T47D (cell line): ENCODE results near the gene RIPOR2.
"Not testable (repeated sequence)": the region's sequence is repeated elsewhere in the genome, so short reads cannot be mapped to it uniquely, and the experiment has no call there.

Experiments used
- DNase-seq, 2 experiments: peaks; one replicate each; pipeline versions ENCODE4 v3.0.0 to v3.0.0-alpha.2; 2011 to 2012; ENCODE audit warnings: low read depth in 1 of 2, low spot score in 1 of 2
- JUND ChIP-seq: IDR thresholded peaks from 2 replicates; pipeline ENCODE4 v1.6.1; 2012; ENCODE audit warnings: low read depth
- in situ Hi-C: cut with HindIII; loops from 2 replicates; pipeline ENCODE4 v1.10.0; 2016; ENCODE audit warnings: low sequenced_read_pairs, low pct_unique_long_range_greater_than_20kb

The RIPOR2 gene

DNA sequence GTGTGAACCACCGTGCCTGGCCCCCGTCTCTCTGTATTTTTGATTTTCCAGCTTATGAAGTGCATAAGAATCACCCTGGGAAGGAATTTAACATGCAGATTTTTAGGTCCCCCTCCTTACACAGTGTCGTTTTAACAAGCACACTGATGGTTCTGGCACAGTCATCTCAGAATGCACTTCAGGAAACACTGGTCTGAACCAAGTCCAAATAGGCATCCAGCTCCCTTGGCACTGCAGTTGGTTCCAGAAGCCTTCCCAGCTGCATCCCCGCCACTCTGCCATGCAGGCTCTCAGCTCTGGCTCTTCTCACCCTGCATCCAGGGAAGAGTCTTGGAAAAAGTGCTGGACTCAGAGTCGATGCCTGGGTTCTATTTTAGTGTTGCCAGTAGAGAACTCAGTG, 20.1 kb downstream of the RIPOR2 start:
- DNase-seq = no peak
- no peak for TF ChIP-seq JUND
- in situ Hi-C loops = no loop called here

DNA sequence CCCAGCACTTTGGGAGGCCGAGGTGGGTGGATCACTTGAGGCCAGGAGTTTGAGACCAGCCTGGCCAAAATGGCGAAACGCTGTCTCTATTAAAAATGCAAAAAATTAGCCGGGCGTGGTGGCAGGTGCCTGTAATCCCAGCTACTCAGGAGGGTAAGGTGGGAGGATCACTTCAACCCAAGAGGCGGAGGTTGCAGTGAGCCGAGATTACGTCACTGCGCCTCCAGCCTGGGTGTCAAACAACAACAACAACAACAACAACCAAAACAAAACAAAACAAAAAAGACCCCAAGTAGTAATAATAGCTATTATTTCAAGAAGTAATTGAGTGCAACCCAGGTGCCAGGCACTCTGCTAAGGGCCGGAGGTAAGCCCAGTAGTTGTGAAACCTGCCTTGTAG, 21.7 kb downstream of the RIPOR2 start:
- in situ Hi-C loops, DNase-seq: not testable (repeated sequence)

DNA sequence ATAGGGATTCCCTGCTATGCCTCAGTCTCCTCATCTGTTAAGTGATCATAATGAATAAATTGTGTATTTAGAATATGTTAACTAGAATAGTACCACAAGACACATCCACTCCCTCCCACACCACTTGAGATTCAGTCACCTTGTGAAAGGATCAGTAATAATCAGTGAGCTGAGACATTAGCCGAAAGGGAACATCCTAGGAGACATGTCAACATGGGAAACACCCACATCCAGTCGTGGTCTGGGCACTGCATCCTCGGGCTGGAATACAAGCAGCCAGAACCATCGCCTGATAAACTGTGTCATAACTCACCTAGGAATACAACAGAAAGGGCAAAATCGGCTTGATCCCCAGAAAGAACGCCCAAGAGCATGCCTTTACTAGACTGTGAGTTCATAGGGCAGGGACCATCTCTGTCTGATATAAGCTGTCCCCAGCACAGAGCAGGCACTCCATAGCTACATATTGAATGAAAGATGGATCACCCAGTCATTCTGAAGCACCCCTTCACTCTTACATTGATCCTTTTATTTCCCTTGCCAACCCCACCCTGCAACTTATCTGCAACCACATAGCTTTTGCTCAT, 23.9 kb downstream of the RIPOR2 start:
- no peak for TF ChIP-seq JUND
- DNase-seq = no peak
- in situ Hi-C loops = no loop called here

DNA sequence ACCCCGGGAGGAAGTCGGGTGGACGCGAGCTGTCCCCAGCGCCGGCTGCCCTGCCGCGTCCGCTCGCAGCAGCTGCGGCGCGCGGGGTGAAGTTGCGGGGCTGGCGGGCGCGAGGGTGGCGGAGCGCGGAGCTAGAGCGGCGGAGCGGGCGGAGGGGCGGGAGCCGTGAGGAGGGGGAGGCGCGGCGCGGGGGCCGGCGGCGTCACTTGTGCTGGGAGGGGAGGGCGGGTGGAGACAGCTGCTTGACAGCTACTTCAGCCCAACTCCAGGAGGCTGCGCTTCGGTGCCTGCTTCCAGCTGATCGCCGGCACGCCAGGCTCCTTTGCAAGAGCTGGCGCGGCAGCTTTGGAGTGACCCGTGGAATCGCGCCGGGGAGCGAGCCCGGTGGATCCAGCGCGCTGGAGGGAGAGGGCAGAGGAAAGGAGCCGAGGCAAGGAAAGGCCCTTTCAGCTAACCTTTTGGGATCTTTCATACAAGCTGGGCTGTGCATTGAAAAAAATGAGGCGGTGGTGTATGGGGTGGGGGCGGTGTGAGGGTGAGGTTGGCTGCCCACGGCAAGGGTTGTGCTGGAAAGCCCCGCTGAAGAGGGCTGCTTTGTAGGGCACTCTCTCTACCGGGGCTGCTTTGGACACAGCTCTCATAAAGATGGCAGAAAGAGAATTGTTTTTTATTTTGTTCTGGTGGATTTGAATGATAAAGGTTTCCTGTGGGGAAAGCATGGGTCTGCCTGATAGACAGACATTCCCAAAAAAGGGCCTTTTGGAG, 24.6 kb downstream of the RIPOR2 start:
- TF ChIP-seq JUND = no peak
- peak in 1 of 2 experiments; percentile 37 for DNase-seq
- in situ Hi-C loops = no loop called here

DNA sequence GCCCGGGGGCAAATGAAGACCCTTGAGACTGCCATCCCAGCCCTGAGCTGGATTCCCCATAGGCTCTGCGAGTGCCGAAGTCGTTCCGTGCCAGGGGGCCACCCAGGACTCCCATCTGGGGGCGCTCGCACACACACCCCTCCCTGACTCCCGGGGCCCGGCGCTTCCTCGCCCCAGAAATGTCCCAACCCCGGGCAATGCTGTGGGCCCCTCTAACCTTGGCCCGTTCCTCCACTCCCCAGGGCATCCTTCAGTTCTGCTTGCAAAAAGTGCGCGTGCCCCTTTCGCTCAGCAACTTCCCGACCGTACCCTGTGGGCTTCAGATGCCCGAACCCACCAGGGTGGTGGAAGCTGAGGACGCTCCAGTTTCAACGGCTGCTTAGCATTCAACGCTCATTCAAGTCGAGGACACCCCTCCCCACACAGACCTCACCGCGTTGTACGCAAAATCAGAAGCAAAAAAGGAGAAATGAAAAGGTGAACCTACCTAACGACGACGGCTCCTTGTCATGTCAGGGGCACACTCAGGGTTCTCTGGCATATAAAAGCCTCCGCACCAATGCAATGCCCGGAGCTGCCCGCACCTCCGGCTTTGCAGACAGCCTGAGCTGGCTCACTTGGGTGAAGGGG, 25.3 kb downstream of the RIPOR2 start:
- DNase-seq = no peak
- in situ Hi-C loops = no loop called here
- TF ChIP-seq JUND = no peak

DNA sequence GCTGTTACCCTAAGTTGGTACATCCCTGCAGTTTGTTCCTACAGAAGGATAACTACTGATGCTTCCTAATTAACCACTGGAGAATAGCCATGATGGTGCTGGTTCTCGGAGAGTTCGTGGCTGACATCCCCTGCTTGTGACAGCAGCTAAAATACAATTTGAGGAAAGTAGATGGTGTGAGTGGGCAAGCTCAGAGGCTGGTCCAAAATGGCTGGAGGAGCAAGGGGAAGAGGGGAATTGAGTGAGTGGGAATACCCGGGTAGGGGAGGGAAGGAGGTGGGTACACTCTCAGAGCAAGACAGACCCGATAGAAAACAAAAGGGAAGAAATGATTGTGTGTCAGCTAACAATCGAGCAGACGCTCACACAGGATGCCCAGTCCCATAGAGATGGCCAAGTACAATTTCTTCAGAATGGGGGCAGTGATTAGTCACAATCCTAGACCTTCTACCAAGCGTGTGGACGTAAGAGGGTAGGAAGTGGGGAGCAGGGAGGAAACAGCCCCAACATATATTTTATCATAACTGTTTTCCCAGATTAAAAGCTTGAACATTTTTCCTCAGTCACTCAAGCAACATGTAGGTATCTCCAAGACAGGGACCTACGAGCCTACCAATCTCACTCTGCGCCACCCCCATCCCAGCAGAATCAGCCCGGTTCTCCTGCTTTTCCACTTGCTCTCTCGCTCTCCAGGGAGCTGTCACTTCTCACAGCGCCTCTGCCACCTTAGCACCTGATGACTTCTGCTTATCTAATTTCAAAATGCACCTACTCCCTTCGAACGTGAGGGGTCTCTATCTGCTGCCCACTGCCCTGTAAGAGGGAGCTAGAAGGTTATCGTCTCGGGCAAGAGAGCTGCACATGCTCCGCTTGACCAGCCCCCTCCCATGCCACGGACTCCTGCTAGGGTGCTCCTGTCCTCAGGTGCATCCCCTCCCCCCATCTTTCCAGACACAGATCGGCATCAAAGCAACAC, 26.2 kb downstream of the RIPOR2 start:
- in situ Hi-C loops = no loop called here
- DNase-seq = no peak
- TF ChIP-seq JUND = no peak

DNA sequence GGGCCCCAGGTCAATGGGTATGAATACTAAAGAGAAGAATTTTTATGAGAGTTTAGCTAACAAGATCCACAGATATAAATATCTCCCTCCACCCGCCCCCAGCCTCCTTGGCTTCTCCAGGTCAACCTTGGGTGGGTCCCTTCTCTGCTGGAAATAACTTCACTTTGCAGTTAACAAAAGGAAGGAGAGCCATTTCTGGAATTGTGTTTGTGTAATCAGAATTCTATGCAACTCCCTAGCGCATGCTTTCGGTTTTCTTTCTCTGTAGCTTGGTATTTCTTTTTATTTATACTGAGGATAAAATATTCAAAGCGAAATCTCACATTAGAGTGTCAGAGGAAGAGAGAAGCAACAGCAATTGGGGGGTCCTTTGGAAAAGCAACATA, 27.1 kb downstream of the RIPOR2 start:
- no peak for TF ChIP-seq JUND
- DNase-seq = no peak
- in situ Hi-C loops = no loop called here

DNA sequence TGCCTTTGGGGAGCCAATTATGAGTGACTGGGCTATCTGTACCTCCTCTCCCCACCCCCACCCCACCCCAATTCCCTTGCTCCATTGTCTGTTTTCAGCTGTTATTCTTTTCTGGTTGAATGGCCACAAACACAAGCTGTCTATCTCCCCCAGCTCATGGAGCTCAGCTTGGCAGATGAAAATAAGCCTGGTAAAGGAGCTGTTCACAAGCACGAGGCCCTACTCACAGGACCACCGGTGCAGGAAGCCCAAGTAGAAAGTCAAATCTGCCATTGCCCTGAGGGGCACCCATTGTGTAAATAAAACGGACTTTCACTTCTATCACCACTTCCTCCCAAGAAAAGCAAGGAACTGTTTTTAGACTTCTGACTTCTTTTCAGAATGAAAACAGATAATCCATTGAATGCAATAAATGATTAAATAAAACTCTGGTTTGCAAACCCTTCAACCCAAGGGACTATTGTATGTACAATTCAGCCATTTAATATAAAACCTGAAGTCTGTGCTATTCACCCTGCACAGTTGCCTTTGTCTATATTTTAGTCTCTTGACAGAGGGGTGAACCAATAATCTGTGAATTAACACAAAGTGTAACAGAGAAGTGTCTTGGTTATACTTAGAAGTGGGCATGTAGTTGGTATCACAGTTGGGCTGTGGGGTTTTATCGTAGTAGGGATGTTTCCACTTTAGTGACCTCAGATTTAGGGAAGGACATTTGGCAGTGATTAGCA, 27.7 kb downstream of the RIPOR2 start:
- TF ChIP-seq JUND = no peak
- no peak for DNase-seq
- in situ Hi-C loops = no loop called here

DNA sequence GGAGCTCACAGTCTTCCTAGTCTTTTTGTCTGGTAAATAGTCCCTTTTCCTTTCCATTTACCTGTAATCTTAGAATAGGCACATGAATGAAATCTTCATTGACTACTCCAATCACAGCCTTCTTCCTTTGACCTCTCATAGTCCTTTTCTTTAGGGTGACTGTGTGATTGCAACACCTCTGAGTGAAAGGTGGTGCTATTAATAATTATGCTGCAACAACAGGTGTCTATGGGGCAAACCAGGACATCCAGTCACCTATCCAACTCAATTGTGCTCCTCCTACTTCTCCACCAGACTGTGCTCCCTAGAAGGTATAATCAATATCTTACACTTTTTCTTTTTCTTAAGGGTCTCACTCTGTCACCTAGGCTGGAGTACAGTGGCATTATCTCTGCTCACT, 29.4 kb downstream of the RIPOR2 start:
- no peak for TF ChIP-seq JUND
- in situ Hi-C loops = no loop called here
- DNase-seq = no peak

DNA sequence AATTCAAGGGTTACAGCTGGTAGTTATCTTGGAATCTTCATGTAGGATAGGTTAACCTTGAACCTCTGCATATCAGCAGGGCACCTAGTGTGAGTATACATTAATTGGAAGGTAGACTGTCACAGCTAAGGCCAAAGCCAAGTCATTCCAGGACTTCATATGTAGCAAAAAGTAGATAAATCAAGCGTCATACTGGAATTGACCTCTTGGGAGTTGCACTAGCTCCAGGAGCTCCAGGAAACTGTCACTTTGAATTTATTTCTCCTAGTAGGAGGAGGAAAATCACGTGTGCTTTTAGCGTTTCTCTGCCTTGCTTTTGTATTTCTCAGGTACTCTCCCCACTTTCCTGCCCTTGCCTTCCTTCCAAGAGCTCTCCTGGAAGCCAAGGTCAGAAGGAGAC, 30.3 kb downstream of the RIPOR2 start:
- in situ Hi-C loops = no loop called here
- DNase-seq = no peak
- TF ChIP-seq JUND = no peak

DNA sequence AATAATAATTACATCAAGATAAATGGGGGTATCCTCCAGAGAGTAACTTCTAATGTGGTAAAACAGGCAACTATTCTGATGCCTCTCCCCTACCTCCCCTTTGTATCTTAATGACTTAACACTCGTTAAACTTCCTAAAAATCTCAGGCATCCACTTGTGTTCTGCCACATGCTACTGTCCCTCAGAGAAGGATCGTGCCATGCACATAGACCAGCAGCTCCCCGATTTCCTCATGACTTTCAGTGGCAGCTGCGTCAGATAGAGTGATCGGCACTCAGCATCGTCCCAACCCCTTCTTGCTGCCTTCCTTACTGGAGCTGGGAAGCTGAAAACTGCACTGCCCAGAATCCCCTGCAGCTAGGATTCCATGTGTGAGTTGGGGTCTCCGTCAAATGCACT, 32.1 kb downstream of the RIPOR2 start:
- TF ChIP-seq JUND = no peak
- in situ Hi-C loops = no loop called here
- DNase-seq = no peak

DNA sequence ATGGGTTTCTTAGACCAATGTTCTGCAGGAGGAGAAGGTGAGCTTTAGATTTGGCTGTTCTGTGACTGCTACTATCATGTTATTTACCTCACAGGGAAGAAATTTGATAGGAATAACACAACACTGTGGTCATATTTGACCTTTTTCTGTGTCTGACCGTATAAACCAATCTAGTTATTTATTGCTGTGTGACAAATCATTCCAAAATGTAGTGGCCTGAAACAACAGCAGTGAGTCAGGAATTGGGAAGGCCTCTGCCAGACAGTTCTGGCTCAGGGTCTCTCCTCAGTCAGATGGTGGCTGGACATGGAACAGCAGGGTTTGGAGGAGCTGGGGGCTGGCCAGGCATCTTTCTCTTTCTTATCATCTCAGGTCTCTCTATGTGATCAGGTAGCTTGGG, 33.0 kb downstream of the RIPOR2 start:
- DNase-seq = no peak
- in situ Hi-C loops = no loop called here

More for the DNA sequence above, 33.0 kb downstream of the RIPOR2 start:
- no peak for TF ChIP-seq JUND
